K562 (cell line): ENCODE results near the gene BET1L. TPM values are rescaled to one million over a fixed set of nuclear protein-coding genes. Genes with fewer than 3 reads are reported as not detected.

Experiments used
- ATAC-seq: fragments of 200-7000 bp; cut with Tn5 transposase; 3 replicates; pipeline ENCODE4 v1.9.1; 2020; ENCODE audit warnings: moderate library complexity
- BruUV-seq: library from RNA; stranded (reverse); fragments of 400-500 nt; replicated peaks from 2 replicates; lab custom pipeline; 2021; lab: Mats Ljungman, UMichigan
- CTCF ChIA-PET: fragments of 300-600 bp; formaldehyde crosslinking; extraction: SDS; loops from one replicate; lab custom pipeline; 2021; ENCODE audit warnings: low intra/inter-chr PET ratio; lab: Yijun Ruan, JAX
- POLR2A ChIA-PET: fragments of 300-600, 350-650 bp; sonication (Branson Sonifier 250); formaldehyde crosslinking; extraction: SDS; loops from one replicate; lab custom pipeline; 2021; ENCODE audit warnings: antibody characterized with exemption, inconsistent platforms; lab: Yijun Ruan, JAX
- DNase-seq, 4 experiments: peaks; one replicate each; pipeline versions ENCODE4 v3.0.0 to v3.0.0-alpha.2; 2011 to 2018; ENCODE audit warnings: low spot score in 3 of 4, mixed read lengths in 3 of 4; ENCODE audit errors: extremely low read depth in 1 of 4
- FAIRE-seq: peaks from 2 replicates; lab custom pipeline; 2011; peaks lifted over from hg19 to GRCh38; lab: Jason Lieb, UNC
- H2AFZ ChIP-seq: 2 replicates; pipeline ENCODE4 v1.6.0; 2011; ENCODE audit warnings: low read depth, low read length, control low read depth, inconsistent platforms
- H3K27ac ChIP-seq: fragments of 200-600 bp; 3 replicates; pipeline ENCODE4 v1.8.0; 2011; ENCODE audit warnings: low read depth, mild to moderate bottlenecking, control low read depth, inconsistent platforms, low read length, moderate library complexity, mixed read lengths; ENCODE audit errors: extremely low read depth
- H3K27me3 ChIP-seq, 2 experiments: fragments of 300-600 bp in 1 of 2; 2 replicates in 1 of 2; 3 replicates in 1 of 2; pipeline versions ENCODE4 v1.6.0 to v1.8.0; 2011; ENCODE audit warnings: inconsistent platforms in 2 of 2, low read length in 2 of 2, mild to moderate bottlenecking in 1 of 2, mixed read lengths in 1 of 2, moderate library complexity in 1 of 2; ENCODE audit not compliant: control insufficient read depth in 2 of 2, insufficient read depth in 2 of 2
- H3K36me3 ChIP-seq: fragments of 300-600 bp; 3 replicates; pipeline ENCODE4 v1.8.0; 2011; ENCODE audit warnings: mild to moderate bottlenecking, low read length, inconsistent platforms; ENCODE audit not compliant: control insufficient read depth, insufficient read depth
- H3K4me1 ChIP-seq, 2 experiments: fragments of 200-600 bp in 1 of 2; replicated peaks in 1 of 2; 2 replicates in 1 of 2; 3 replicates in 1 of 2; pipeline versions ENCODE4 v1.5.1 to v1.8.0; 2011; ENCODE audit warnings: inconsistent platforms in 2 of 2, low read length in 2 of 2, mild to moderate bottlenecking in 1 of 2, mixed read lengths in 1 of 2, moderate library complexity in 1 of 2; ENCODE audit not compliant: control insufficient read depth in 2 of 2, insufficient read depth in 2 of 2
- H3K4me2 ChIP-seq: 2 replicates; pipeline ENCODE4 v1.6.1; 2011; ENCODE audit warnings: low read length, control low read depth, inconsistent platforms, mixed read lengths; ENCODE audit not compliant: insufficient read depth
- H3K4me3 ChIP-seq: fragments of 200-600 bp; sonication (generic), shearing (Covaris generic); 2 replicates; pipeline ENCODE4 v1.5.1; 2016; ENCODE audit warnings: control low read depth, inconsistent platforms
- H3K79me2 ChIP-seq: fragments of 200-600 bp; 3 replicates; pipeline ENCODE4 v1.8.0; 2011; ENCODE audit warnings: low read length, inconsistent platforms; ENCODE audit not compliant: control insufficient read depth, insufficient read depth
- H3K9ac ChIP-seq, 2 experiments: 2 replicates each; pipeline versions ENCODE4 v1.6.0 to v1.6.1; 2011; ENCODE audit warnings: low read depth in 2 of 2, low read length in 2 of 2, control low read depth in 1 of 2, inconsistent platforms in 1 of 2, mild to moderate bottlenecking in 1 of 2, mixed read lengths in 1 of 2; ENCODE audit not compliant: insufficient read depth in 1 of 2
- H3K9me1 ChIP-seq: one replicate; pipeline ENCODE4 v1.6.0; 2011; ENCODE audit warnings: inconsistent platforms, mild to moderate bottlenecking, low read length, moderate library complexity; ENCODE audit not compliant: control insufficient read depth, insufficient read depth
- H3K9me3 ChIP-seq: replicated peaks from 2 replicates; pipeline ENCODE4 v1.5.1; 2011; ENCODE audit warnings: low read depth, low read length, inconsistent platforms; ENCODE audit not compliant: control insufficient read depth, insufficient read depth
- H4K20me1 ChIP-seq: replicated peaks from 2 replicates; pipeline ENCODE4 v1.6.1; 2011; ENCODE audit warnings: low read length, inconsistent platforms, mixed read lengths; ENCODE audit not compliant: control insufficient read depth, insufficient read depth
- CREB1 ChIP-seq, 2 experiments: sonication (generic) in 1 of 2; formaldehyde crosslinking in 1 of 2; IDR thresholded peaks; 2 replicates each; pipeline versions ENCODE4 v1.6.1 to v1.8.0; 2012 to 2022; ENCODE audit warnings: inconsistent platforms in 1 of 2, mild to moderate bottlenecking in 1 of 2, missing genetic modification reagents in 1 of 2, moderate library complexity in 1 of 2
- NFIC ChIP-seq: fragments of 450-650 bp; IDR thresholded peaks from 2 replicates; pipeline ENCODE4 v1.6.1; 2017; ENCODE audit warnings: mild to moderate bottlenecking, inconsistent platforms
- SREBF1 ChIP-seq: fragments of 150-350 bp; IDR thresholded peaks from 2 replicates; pipeline ENCODE4 v1.6.1; 2014; ENCODE audit warnings: antibody characterized with exemption, low read depth, low read length, borderline replicate concordance
- TBP ChIP-seq: optimal IDR thresholded peaks from 2 replicates; pipeline ENCODE3; 2011; ENCODE audit warnings: low read depth, low read length, improper control_type of control experiment
- ZNF316 ChIP-seq: fragments of 450-650 bp; IDR thresholded peaks from 2 replicates; pipeline ENCODE4 v1.6.1; 2016
- WGBS: fragments of 100-300 bp; shearing (Covaris generic); methylation state at CpG from one replicate; pipeline ENCODE4 v1.1.6; 2016; ENCODE audit warnings: low coverage, mixed read lengths; ENCODE audit not compliant: insufficient coverage; ENCODE audit errors: missing lambda C conversion rate; 5-methylcytosine and 5-hydroxymethylcytosine counted together
- in situ Hi-C: fragments of 300-500 bp; cut with MboI; formaldehyde crosslinking; loops from 4 replicates; pipeline ENCODE4 v1.15.0; 2018; ENCODE audit warnings: inconsistent platforms, mixed read lengths
- intact Hi-C: fragments of 100-400 bp; cut with micrococcal nuclease; formaldehyde crosslinking; loops from 2 replicates; pipeline ENCODE4 v1.14.2; 2022
- polyA plus RNA-seq, 8 experiments: library from polyadenylated mRNA; depleted of rRNA in 4 of 8; stranded (reverse) in 5 of 8; unstranded in 3 of 8; fragments of >200 nt; fragmentation: Nextera tagmentation in 2 of 8; fragmentation: Illumina TruSeq in 1 of 8; extraction: Ambion mirVana in 2 of 8; extraction: Trizol in 1 of 8; gene quantifications; 2 replicates each; pipeline versions ENCODE4 v1.2.1 to v1.2.3, GENCODE V29; 2011 to 2014; ENCODE audit warnings: inconsistent platforms in 1 of 8, missing spikeins in 1 of 8
- total RNA-seq, 7 experiments: library from RNA; depleted of rRNA in 6 of 7; stranded (reverse); fragments of >200 nt in 6 of 7; fragmentation: Illumina TruSeq in 2 of 7; extraction: Trizol in 2 of 7; gene quantifications; 2 replicates each; pipeline versions ENCODE4 v1.2.1 to v1.2.3, GENCODE V29; 2011 to 2021; ENCODE audit warnings: low replicate concordance in 1 of 7

Gene BET1L
- total and polyA plus RNA-seq, 9 of the 15 experiments (the other 6 are each of a cell fraction or from before 2014, with no cell fraction given) = 9.9 to 69.1 (median 19.9) TPM

DNA sequence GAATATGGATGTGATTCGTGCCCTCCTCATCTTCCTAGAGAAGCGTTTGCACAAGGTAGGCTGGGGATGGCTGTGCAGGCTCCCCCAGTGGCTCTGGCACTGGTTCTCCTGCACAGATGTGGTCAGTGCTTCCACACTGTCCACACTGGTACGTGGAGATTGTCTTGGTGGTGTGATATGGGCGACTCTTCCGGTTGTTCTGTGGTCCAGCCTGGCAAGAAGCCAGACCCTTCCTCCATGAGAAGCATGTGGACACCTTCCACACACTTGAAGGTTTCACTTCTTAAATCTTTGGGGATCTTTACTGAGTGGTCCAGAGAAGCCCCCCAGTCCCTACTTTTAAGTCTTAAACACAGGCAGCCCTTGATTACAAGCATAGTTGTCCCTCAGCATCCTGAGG lies 4.1 kb upstream of the BET1L start:
- WGBS = 69% methylated on average over 5 of the region's 5 CpGs
- Histone ChIP-seq H3K27me3 (no peaks in the 10 kb centered on the region; a peak in 1 of 5 replicates), H4K20me1 (peaks cover 24% of the 10 kb centered on the region; the same call in 1 of the 2 replicates), H3K4me1 (peaks cover 15 to 39% of the 10 kb centered on the region in 2 experiments; a peak in 4 of 5 replicates), H3K9me3 (no peaks in the 10 kb centered on the region)
- in situ Hi-C loops = loop anchor here (10.0 kb wide), 1 partner anchor 154 kb away; the partner anchor contains the start of gene B4GALNT4
- no peak for TF ChIP-seq CREB1 (IDR thresholded peaks at IDR 0.05)
- no peak for TF ChIP-seq CREB1 (CRISPR knock-in tag; IDR thresholded peaks at IDR 0.05)
- peak; percentile 58 for TF ChIP-seq NFIC
- TF ChIP-seq, all 486 proteins: peak for 1
- no peak for FAIRE-seq
- Histone ChIP-seq H3K27ac (no peak overlapping the region; the same call in 2 of the 3 replicates), H3K79me2 (peaks cover 46% of the 10 kb centered on the region), H2AFZ (no peak overlapping the region), H3K4me3 (no peak overlapping the region), H3K9ac (peak overlapping the region; percentile 12 to 70; a peak in 3 of 4 replicates), H3K36me3 (peaks cover 75% of the 10 kb centered on the region), H3K9me1 (peaks cover 10% of the 10 kb centered on the region), H3K4me2 (no peak overlapping the region)
- DNase-seq = no peak
- POLR2A ChIA-PET = interaction anchor here (1.3 to 1.5 kb wide), 2 partner anchors 17 to 19 kb away, joined by 3 to 5 read pairs; no protein-coding TSS in a partner anchor
- intact Hi-C loops = no loop called here
- BruUV-seq = no TSS peak
- no peak for ATAC-seq
- CTCF ChIA-PET = no interaction called here

DNA sequence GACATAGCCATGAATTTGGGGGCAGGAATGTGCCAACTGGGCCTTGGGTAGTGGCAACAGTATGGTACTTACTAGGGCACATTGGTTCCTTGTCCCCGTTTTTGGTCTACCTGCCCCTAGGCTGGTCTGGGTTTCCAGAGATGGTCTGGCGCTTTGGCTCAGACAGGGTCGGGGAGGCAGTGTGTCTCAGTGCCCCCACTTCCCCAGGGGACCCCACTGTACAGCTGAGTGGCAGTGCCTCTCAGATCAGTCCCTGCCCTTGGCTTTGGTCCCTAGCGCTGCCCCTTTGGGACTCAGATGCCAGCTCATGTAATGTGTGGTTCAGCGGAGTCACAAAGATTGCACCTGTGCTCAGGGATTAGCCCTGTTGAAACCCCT lies 3.6 kb upstream of the BET1L start:
- peaks cover 51% of the 10 kb centered on the region for H3K79me2 ChIP-seq
- intact Hi-C loops = no loop called here
- no peak overlapping the region for H3K4me3 ChIP-seq
- H3K27me3 ChIP-seq = no peaks in the 10 kb centered on the region; a peak in 1 of 5 replicates
- peaks cover 75% of the 10 kb centered on the region for H3K36me3 ChIP-seq
- H3K9ac ChIP-seq = peak overlapping the region in 1 of 2 experiments; percentile 98; a peak in 2 of 4 replicates
- H3K4me1 ChIP-seq = peaks cover 20 to 42% of the 10 kb centered on the region in 2 experiments; a peak in 4 of 5 replicates
- in situ Hi-C loops = loop anchor here (10.0 kb wide), 1 partner anchor 154 kb away; the partner anchor contains the start of gene B4GALNT4
- 98% methylated on average over 5 of the region's 5 CpGs for WGBS
- BruUV-seq = no TSS peak
- no peaks in the 10 kb centered on the region for H3K9me3 ChIP-seq
- ChIA-PET POLR2A (interaction anchor here (1.3 kb wide), 1 partner anchor 18 kb away, joined by 5 read pairs; no protein-coding TSS in a partner anchor), CTCF (no interaction called here)
- H2AFZ ChIP-seq = no peak overlapping the region
- DNase-seq (no peak), ATAC-seq (no peak), FAIRE-seq (no peak)
- peak overlapping the region; percentile 92 for H3K4me2 ChIP-seq
- peaks cover 29% of the 10 kb centered on the region; the same call in 1 of the 2 replicates for H4K20me1 ChIP-seq
- no peak overlapping the region for H3K27ac ChIP-seq
- peaks cover 10% of the 10 kb centered on the region for H3K9me1 ChIP-seq
- TF ChIP-seq ZNF316 (no peak), SREBF1 (no peak), TBP (no peak)
